RWPE2 (cell line): ENCODE results near the gene PXDN.

Source experiments
- ATAC-seq: fragments of 200-7000 bp; cut with Tn5 transposase; 3 replicates; pipeline ENCODE4 v1.9.1; 2021; ENCODE audit warnings: low read depth
- DNase-seq: peaks from one replicate; pipeline ENCODE4 v3.0.0-alpha.2; 2020; ENCODE audit warnings: low spot score
- H3K27ac ChIP-seq: fragments of 450-650 bp; 2 replicates; pipeline ENCODE4 v1.5.1; 2017; ENCODE audit warnings: mild to moderate bottlenecking; ENCODE audit not compliant: poor library complexity, severe bottlenecking
- H3K27me3 ChIP-seq: fragments of 250-450 bp; sonication (Bioruptor Pico); 2 replicates; pipeline ENCODE4 v1.5.1; 2021; ENCODE audit warnings: mild to moderate bottlenecking, moderate library complexity; ENCODE audit not compliant: insufficient read depth, poor library complexity, severe bottlenecking
- H3K36me3 ChIP-seq: fragments of 250-450 bp; sonication (Bioruptor Pico); 2 replicates; pipeline ENCODE4 v1.5.1; 2020; ENCODE audit warnings: low read depth, mild to moderate bottlenecking, moderate library complexity
- H3K4me1 ChIP-seq: fragments of 250-450 bp; sonication (Bioruptor Pico); 2 replicates; pipeline ENCODE4 v1.5.1; 2021; ENCODE audit warnings: mild to moderate bottlenecking, moderate library complexity; ENCODE audit not compliant: insufficient read depth, poor library complexity, severe bottlenecking
- H3K4me3 ChIP-seq: fragments of 250-450 bp; sonication (Bioruptor Pico); 2 replicates; pipeline ENCODE4 v1.5.1; 2021; ENCODE audit warnings: mild to moderate bottlenecking, moderate library complexity; ENCODE audit not compliant: severe bottlenecking
- H3K9me3 ChIP-seq: fragments of 250-450 bp; sonication (Bioruptor Pico); 2 replicates; pipeline ENCODE4 v1.5.1; 2021; ENCODE audit warnings: mild to moderate bottlenecking, moderate library complexity; ENCODE audit not compliant: severe bottlenecking
- CTCF ChIP-seq: fragments of 450-650 bp; IDR thresholded peaks from one replicate; pipeline ENCODE4 v1.5.1; 2017; ENCODE audit warnings: mild to moderate bottlenecking, moderate library complexity; ENCODE audit not compliant: poor library complexity, severe bottlenecking

Gene PXDN

GRCh38 chr2:1603059-1603458, 141.3 kb downstream of the PXDN start:
- Histone ChIP-seq H3K4me3 (no peak overlapping the region), H3K27ac (no peak overlapping the region), H3K4me1 (peaks cover 5% of the 10 kb centered on the region), H3K9me3 (no peaks in the 10 kb centered on the region), H3K36me3 (no peaks in the 10 kb centered on the region), H3K27me3 (no peaks in the 10 kb centered on the region)
- no peak for ATAC-seq
- no peak for TF ChIP-seq CTCF
- peak; percentile 31 for DNase-seq

DNA sequence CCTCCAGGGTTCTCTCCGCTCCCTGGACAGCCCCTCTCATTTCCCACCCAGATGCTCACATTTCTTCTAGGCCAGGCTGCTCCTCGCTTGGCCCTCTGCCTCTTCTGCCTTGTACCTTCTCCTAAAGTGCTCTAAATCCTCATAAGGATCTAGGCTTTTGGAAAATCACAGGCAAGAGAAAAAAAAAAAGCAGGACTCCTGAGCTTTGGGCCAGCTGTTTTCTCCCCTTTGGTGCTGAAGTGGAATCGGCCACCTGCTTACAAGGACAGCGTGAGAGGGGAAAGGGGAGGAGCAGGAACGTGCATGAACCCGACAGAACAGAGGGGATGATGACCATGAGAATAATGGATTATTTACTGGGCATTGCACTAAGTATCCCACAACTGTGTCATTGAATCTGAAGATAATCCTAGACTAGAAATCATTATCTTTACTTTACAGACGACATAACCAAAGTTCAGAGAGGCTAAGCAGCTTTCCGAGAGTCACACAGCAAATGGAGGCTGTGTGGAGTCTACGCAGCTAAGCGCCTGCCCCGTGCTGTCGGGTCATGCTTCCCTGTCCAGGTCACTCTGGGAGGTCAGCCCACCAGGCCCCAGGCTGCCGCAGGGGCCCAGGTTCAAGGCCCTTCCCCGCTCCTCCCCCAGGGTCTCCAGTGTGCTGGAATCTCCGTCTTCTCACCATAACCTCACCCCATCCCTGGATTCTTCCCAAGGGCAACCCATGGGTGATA, 141.9 kb downstream of the PXDN start:
- no peak for ATAC-seq
- no peaks in the 10 kb centered on the region for H3K4me1 ChIP-seq
- H3K27me3 ChIP-seq = no peaks in the 10 kb centered on the region

DNA sequence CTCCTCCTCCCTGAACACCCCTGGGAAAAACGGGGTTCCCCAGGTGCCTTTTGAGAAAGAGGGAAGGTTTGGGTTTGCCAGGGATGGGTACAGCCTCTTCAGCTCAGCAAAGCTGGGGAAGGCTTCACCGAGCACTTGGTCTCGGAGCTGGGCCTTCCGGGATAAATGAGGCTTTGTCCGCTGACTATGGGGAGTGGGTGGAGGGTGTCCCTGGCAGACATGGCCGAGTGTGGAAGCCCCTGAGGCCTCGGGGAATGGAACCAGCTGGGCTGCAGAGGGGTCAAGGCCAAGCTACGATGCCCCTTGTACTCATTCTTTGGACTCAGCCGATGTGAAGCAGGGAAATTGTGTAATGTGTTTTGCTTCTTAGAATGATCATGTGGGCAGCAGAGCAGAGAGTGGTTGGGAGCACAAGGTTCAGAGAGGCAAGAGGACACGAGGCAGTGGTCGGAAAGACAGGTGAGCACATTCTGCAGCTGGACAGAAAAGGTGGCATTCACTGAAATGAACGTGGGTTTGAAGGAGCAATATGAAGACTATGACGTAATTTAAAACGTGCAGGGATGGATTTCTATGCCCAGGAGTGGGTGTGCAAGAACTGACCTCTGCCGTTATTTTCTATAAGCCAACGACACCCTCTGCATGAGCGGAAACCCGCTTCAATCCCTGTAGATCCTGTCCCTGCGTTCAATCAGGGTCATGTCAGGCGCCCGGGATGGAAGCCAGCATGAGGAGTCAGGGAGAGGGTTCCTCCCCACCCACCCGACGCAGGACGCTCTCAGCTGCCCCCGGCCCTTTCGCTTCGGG, 142.6 kb downstream of the PXDN start:
- no peaks in the 10 kb centered on the region for H3K36me3 ChIP-seq
- H3K27me3 ChIP-seq = no peaks in the 10 kb centered on the region
- no peaks in the 10 kb centered on the region for H3K4me1 ChIP-seq
- DNase-seq (peak; percentile 38), ATAC-seq (no peak)
- no peak overlapping the region for H3K4me3 ChIP-seq
- no peak overlapping the region for H3K27ac ChIP-seq
- TF ChIP-seq CTCF = no peak
- no peaks in the 10 kb centered on the region for H3K9me3 ChIP-seq

More for the DNA sequence above, 141.9 kb downstream of the PXDN start:
- no peak for TF ChIP-seq CTCF
- H3K9me3 ChIP-seq = no peaks in the 10 kb centered on the region
- H3K27ac ChIP-seq = no peak overlapping the region
- peak; percentile 29 for DNase-seq
- no peaks in the 10 kb centered on the region for H3K36me3 ChIP-seq
- H3K4me3 ChIP-seq = no peak overlapping the region

GRCh38 chr2:1601067-1601412, 143.3 kb downstream of the PXDN start:
- TF ChIP-seq CTCF = no peak
- ATAC-seq = peak; percentile 43
- H3K27ac ChIP-seq = no peak overlapping the region
- no peaks in the 10 kb centered on the region for H3K27me3 ChIP-seq
- H3K9me3 ChIP-seq = no peaks in the 10 kb centered on the region
- H3K36me3 ChIP-seq = no peaks in the 10 kb centered on the region
- H3K4me3 ChIP-seq = no peak overlapping the region
- no peaks in the 10 kb centered on the region for H3K4me1 ChIP-seq
- peak; percentile 48 for DNase-seq
